HepG2 (cell line): ENCODE results near the gene PPP1CC. TPM values are rescaled to one million over a fixed set of nuclear protein-coding genes. Genes with fewer than 3 reads are reported as not detected.
A peak's percentile ranks its signal among the peaks of the same experiment; 100 is the strongest.

Experiments used
- ARID5B ChIP-seq: IDR thresholded peaks from 2 replicates; pipeline ENCODE4 v1.4.0; 2020; ENCODE audit warnings: mild to moderate bottlenecking, missing genetic modification reagents
- BORCS8-MEF2B ChIP-seq: sonication (generic); formaldehyde crosslinking; IDR thresholded peaks from 2 replicates; pipeline ENCODE4 v1.8.0; 2022; ENCODE audit warnings: mild to moderate bottlenecking, missing genetic modification reagents
- GTF2F1 ChIP-seq: fragments of 150-350 bp; IDR thresholded peaks from 2 replicates; pipeline ENCODE4 v1.6.1; 2014; ENCODE audit warnings: low read length
- KMT2B ChIP-seq: IDR thresholded peaks from 2 replicates; pipeline ENCODE4 v1.6.1; 2016; ENCODE audit warnings: missing genetic modification reagents, missing compliant biosample characterization
- MAFG ChIP-seq: sonication (generic); formaldehyde crosslinking; IDR thresholded peaks from 2 replicates; pipeline ENCODE4 v1.5.1; 2020; ENCODE audit warnings: mild to moderate bottlenecking, missing genetic modification reagents
- MYC ChIP-seq: sonication (generic); formaldehyde crosslinking; IDR thresholded peaks from 2 replicates; pipeline ENCODE4 v1.9.0; 2021; ENCODE audit warnings: missing genetic modification reagents, borderline replicate concordance
- PHB2 ChIP-seq: fragments of 450-650 bp; IDR thresholded peaks from 2 replicates; pipeline ENCODE4 v1.6.1; 2018; ENCODE audit not compliant: partially characterized antibody
- PHF8 ChIP-seq: sonication (generic); formaldehyde crosslinking; IDR thresholded peaks from 2 replicates; pipeline ENCODE4 v1.5.0; 2020; ENCODE audit warnings: missing genetic modification reagents
- POLR2AphosphoS2 ChIP-seq: IDR thresholded peaks from 2 replicates; pipeline ENCODE4 v1.6.1; 2011; ENCODE audit warnings: low read depth, low read length, improper control_type of control experiment
- POLR2G ChIP-seq: fragments of 200-400 bp; formaldehyde crosslinking; IDR thresholded peaks from 2 replicates; pipeline ENCODE4 v1.6.1; 2018; ENCODE audit warnings: mild to moderate bottlenecking, low read depth, low read length, moderate library complexity
- SAP130 ChIP-seq: IDR thresholded peaks from 2 replicates; pipeline ENCODE4 v1.6.1; 2016; ENCODE audit warnings: low read depth
- SMC3 ChIP-seq: IDR thresholded peaks from 2 replicates; pipeline ENCODE4 v1.6.1; 2011; ENCODE audit warnings: low read length, improper control_type of control experiment
- ZNF121 ChIP-seq: sonication (generic); formaldehyde crosslinking; IDR thresholded peaks from 2 replicates; pipeline ENCODE4 v1.5.0; 2020; ENCODE audit warnings: mild to moderate bottlenecking, missing genetic modification reagents
- ZNF235 ChIP-seq: sonication (generic); formaldehyde crosslinking; IDR thresholded peaks from 2 replicates; pipeline ENCODE4 v1.8.1; 2023; ENCODE audit warnings: mild to moderate bottlenecking, missing genetic modification reagents, borderline replicate concordance
- ZNF354B ChIP-seq: sonication (generic); formaldehyde crosslinking; IDR thresholded peaks from 2 replicates; pipeline ENCODE4 v1.8.0; 2022; ENCODE audit warnings: mild to moderate bottlenecking, missing genetic modification reagents
- ZNF605 ChIP-seq: sonication (generic); formaldehyde crosslinking; IDR thresholded peaks from 2 replicates; pipeline ENCODE4 v1.8.0; 2022; ENCODE audit warnings: mild to moderate bottlenecking, missing genetic modification reagents
- ZNF670 ChIP-seq: sonication (generic); formaldehyde crosslinking; IDR thresholded peaks from 2 replicates; pipeline ENCODE4 v1.8.0; 2022; ENCODE audit warnings: mild to moderate bottlenecking, missing genetic modification reagents, borderline replicate concordance
- ZNF83 ChIP-seq: sonication (generic); formaldehyde crosslinking; IDR thresholded peaks from 2 replicates; pipeline ENCODE4 v1.4.0; 2020; ENCODE audit warnings: missing genetic modification reagents, mild to moderate bottlenecking, borderline replicate concordance
- polyA plus RNA-seq, 8 experiments: library from polyadenylated mRNA; depleted of rRNA in 3 of 8; stranded (reverse) in 7 of 8; unstranded in 1 of 8; fragments of >200 nt; fragmentation: Illumina TruSeq in 4 of 8; extraction: Trizol in 4 of 8; gene quantifications; 2 replicates each; pipeline versions ENCODE4 v1.2.1 to v1.2.3, GENCODE V29; 2011 to 2016; ENCODE audit warnings: low read depth in 4 of 8, missing spikeins in 1 of 8, mixed read lengths in 1 of 8; ENCODE audit not compliant: insufficient read depth in 1 of 8
- total RNA-seq, 5 experiments: library from RNA; depleted of rRNA; stranded (reverse); fragments of >200 nt; fragmentation: Illumina TruSeq; extraction: Trizol; gene quantifications; 2 replicates each; pipeline ENCODE4 v1.2.3, GENCODE V29; 2016; ENCODE audit warnings: low read depth in 1 of 5
- TF ChIP-seq, protein P1 (sequence below): IDR thresholded peaks from 2 replicates; pipeline ENCODE4 v1.6.1; 2012; ENCODE audit warnings: low read depth, low read length, improper control_type of control experiment
- TF ChIP-seq, protein P2 (sequence below): sonication (generic); formaldehyde crosslinking; IDR thresholded peaks from 2 replicates; pipeline ENCODE4 v1.8.1; 2023; ENCODE audit warnings: mild to moderate bottlenecking, missing genetic modification reagents, borderline replicate concordance
- TF ChIP-seq, protein P3 (sequence below): sonication (generic); formaldehyde crosslinking; conservative IDR thresholded peaks from 2 replicates; pipeline ENCODE4 v1.8.0; 2022; ENCODE audit warnings: missing genetic modification reagents

PPP1CC gene
- total and polyA plus RNA-seq, 2 of the 13 experiments (the other 11 are each of a cell fraction or from before 2014, with no cell fraction given): 178 to 187 TPM

GRCh38 chr12:110689281-110690126 is 53.2 kb downstream of the PPP1CC start (continued):
- TF ChIP-seq, protein P1, sequence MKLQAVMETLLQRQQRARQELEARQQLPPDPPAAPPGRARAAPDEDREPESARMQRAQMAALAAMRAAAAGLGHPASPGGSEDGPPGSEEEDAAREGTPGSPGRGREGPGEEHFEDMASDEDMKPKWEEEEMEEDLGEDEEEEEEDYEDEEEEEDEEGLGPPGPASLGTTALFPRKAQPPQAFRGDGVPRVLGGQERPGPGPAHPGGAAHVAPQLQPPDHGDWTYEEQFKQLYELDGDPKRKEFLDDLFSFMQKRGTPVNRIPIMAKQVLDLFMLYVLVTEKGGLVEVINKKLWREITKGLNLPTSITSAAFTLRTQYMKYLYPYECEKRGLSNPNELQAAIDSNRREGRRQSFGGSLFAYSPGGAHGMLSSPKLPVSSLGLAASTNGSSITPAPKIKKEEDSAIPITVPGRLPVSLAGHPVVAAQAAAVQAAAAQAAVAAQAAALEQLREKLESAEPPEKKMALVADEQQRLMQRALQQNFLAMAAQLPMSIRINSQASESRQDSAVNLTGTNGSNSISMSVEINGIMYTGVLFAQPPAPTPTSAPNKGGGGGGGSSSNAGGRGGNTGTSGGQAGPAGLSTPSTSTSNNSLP: no peak
- TF ChIP-seq PHB2: no peak
- TF ChIP-seq ZNF235: no peak
- TF ChIP-seq ZNF670: no peak
- 0 out of 2 replicates have a peak, but pooled peaks have one; percentile 11 for TF ChIP-seq MYC (CRISPR knock-in tag)
- TF ChIP-seq, protein P2, sequence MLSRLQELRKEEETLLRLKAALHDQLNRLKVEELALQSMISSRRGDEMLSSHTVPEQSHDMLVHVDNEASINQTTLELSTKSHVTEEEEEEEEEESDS (CRISPR knock-in tag): no peak
- TF ChIP-seq, protein P3, sequence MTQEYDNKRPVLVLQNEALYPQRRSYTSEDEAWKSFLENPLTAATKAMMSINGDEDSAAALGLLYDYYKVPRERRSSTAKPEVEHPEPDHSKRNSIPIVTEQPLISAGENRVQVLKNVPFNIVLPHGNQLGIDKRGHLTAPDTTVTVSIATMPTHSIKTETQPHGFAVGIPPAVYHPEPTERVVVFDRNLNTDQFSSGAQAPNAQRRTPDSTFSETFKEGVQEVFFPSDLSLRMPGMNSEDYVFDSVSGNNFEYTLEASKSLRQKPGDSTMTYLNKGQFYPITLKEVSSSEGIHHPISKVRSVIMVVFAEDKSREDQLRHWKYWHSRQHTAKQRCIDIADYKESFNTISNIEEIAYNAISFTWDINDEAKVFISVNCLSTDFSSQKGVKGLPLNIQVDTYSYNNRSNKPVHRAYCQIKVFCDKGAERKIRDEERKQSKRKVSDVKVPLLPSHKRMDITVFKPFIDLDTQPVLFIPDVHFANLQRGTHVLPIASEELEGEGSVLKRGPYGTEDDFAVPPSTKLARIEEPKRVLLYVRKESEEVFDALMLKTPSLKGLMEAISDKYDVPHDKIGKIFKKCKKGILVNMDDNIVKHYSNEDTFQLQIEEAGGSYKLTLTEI (CRISPR knock-in tag): no peak
- no peak for TF ChIP-seq POLR2G
- no peak for TF ChIP-seq KMT2B (CRISPR knock-in tag)
- TF ChIP-seq ZNF83 (CRISPR knock-in tag): no peak
- TF ChIP-seq SAP130 (CRISPR knock-in tag): 0 out of 2 replicates have a peak, but pooled peaks have one; percentile 17
- no peak for TF ChIP-seq ZNF354B (CRISPR knock-in tag)
- peak; percentile 67 for TF ChIP-seq BORCS8-MEF2B (CRISPR knock-in tag)
- no peak for TF ChIP-seq MAFG
- TF ChIP-seq PHF8 (CRISPR knock-in tag): 0 out of 2 replicates have a peak, but pooled peaks have one; percentile 26
- TF ChIP-seq POLR2AphosphoS2: no peak
- TF ChIP-seq ARID5B (CRISPR knock-in tag): no peak
- TF ChIP-seq ZNF121 (CRISPR knock-in tag): peak; percentile 78; the same call in 1 of the 2 replicates
- TF ChIP-seq SMC3: no peak
- TF ChIP-seq GTF2F1: no peak
- 0 out of 2 replicates have a peak, but pooled peaks have one; percentile 29 for TF ChIP-seq ZNF605 (CRISPR knock-in tag)
